ENCODE measurements around the gene ZNF439.

DNA sequence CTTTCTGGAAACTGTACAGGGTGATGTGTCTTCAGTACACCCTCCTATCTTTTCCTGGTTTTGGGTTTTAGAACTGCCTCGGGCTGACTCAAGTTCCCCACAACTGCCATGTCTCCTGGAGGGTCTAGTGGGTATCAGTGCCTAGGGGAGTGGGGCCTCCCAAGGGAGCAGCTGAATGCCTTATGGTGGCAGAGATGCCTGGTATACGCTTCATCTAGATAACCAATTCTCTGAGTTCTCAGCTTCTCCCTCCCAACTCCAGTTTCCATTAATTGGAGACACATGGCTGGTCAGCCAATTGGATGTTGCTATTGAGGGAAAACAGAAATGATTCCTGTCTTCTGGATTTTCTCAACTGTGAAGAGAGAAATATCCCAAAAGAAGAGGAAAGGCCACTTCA lies 12.8 kb downstream of the ZNF439 start:
- TF ChIP-seq, protein P1, sequence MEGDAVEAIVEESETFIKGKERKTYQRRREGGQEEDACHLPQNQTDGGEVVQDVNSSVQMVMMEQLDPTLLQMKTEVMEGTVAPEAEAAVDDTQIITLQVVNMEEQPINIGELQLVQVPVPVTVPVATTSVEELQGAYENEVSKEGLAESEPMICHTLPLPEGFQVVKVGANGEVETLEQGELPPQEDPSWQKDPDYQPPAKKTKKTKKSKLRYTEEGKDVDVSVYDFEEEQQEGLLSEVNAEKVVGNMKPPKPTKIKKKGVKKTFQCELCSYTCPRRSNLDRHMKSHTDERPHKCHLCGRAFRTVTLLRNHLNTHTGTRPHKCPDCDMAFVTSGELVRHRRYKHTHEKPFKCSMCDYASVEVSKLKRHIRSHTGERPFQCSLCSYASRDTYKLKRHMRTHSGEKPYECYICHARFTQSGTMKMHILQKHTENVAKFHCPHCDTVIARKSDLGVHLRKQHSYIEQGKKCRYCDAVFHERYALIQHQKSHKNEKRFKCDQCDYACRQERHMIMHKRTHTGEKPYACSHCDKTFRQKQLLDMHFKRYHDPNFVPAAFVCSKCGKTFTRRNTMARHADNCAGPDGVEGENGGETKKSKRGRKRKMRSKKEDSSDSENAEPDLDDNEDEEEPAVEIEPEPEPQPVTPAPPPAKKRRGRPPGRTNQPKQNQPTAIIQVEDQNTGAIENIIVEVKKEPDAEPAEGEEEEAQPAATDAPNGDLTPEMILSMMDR (IDR thresholded peaks at IDR 0.05) = no peak
- no peak for TF ChIP-seq POLR2A (IDR thresholded peaks at IDR 0.05)
